ENCODE measurements around the gene SERPINB5.
"Not testable (repeated sequence)": the region's sequence is repeated elsewhere in the genome, so short reads cannot be mapped to it uniquely, and the experiment has no call there.

SERPINB5 gene

DNA sequence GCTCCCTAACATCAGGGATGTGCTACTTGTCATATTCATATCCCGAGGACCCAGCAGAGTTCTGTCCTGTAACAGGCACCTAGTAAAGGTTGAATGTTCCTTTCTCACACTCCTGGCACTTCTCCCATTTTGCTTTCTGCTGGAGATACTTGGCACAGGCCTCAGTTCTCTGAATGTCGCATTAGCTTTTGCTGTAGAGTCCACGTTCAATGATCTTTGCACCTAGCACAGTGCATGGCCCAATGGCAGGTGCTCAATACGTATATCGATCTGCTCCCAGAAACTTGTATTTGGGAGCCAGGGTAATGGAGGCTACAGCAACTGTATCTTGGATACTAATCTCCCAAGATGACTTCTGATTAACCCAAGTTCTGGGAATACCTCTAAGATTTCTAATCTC lies 29.7 kb upstream of the SERPINB5 start:
- Histone ChIP-seq H2AFZ (ENCODE audit: low read length) (no peak overlapping the region), H3K4me3 (ENCODE audit: low read length) (no peak overlapping the region), H3K79me2 (ENCODE audit: low read length) (no peaks in the 10 kb centered on the region), H3K9me2 (replicated peaks; ENCODE audit: insufficient read depth, low read length) (no peaks in the 10 kb centered on the region), H3K4me2 (ENCODE audit: low read depth, low read length) (no peak overlapping the region), H3K27me3 (replicated peaks; ENCODE audit: insufficient read depth, low read length) (no peaks in the 10 kb centered on the region), H3K9me3 (replicated peaks; ENCODE audit: insufficient read depth, low read length) (no peaks in the 10 kb centered on the region), H3K36me3 (replicated peaks; ENCODE audit: insufficient read depth, low read length) (no peaks in the 10 kb centered on the region), H3F3A (ENCODE audit: insufficient read depth, low read length) (no peaks in the 10 kb centered on the region), H3K27ac (ENCODE audit: low read length) (no peak overlapping the region), H3K4me1 (ENCODE audit: low read length) (no peaks in the 10 kb centered on the region), H3K9ac (ENCODE audit: low read length) (no peak overlapping the region), H4K20me1 (ENCODE audit: insufficient read depth, low read length) (no peaks in the 10 kb centered on the region)
- TF ChIP-seq EZH2 (optimal IDR thresholded peaks at IDR 0.05; ENCODE audit: low read depth, low read length) (no peak), EZH2phosphoT487 (IDR thresholded peaks at IDR 0.05; ENCODE audit: low read length) (no peak)
- TF ChIP-seq, protein P1, sequence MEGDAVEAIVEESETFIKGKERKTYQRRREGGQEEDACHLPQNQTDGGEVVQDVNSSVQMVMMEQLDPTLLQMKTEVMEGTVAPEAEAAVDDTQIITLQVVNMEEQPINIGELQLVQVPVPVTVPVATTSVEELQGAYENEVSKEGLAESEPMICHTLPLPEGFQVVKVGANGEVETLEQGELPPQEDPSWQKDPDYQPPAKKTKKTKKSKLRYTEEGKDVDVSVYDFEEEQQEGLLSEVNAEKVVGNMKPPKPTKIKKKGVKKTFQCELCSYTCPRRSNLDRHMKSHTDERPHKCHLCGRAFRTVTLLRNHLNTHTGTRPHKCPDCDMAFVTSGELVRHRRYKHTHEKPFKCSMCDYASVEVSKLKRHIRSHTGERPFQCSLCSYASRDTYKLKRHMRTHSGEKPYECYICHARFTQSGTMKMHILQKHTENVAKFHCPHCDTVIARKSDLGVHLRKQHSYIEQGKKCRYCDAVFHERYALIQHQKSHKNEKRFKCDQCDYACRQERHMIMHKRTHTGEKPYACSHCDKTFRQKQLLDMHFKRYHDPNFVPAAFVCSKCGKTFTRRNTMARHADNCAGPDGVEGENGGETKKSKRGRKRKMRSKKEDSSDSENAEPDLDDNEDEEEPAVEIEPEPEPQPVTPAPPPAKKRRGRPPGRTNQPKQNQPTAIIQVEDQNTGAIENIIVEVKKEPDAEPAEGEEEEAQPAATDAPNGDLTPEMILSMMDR (IDR thresholded peaks at IDR 0.05; ENCODE audit: low read length), result no peak
- no peak for DNase-seq

DNA sequence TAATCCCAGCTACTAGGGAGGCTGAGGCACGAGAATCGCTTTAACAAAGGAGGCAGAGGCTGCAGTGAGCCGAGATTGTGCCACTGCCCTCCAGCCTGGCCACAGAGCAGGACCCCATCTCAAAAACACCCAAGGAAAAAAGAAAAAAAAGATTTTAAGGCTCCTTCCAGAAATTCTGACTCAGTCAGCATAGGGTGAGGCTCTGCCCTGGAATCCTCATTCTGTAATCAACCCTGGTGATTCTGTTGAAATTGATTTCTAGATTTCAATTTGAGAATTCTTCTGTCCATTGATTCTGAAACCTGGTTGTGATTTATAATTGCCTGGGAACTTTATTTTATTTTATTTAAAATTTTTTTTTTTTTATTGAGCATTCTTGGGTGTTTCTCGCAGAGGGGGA lies 27.3 kb upstream of the SERPINB5 start:
- DNase-seq, result no peak
- Histone ChIP-seq H3K27ac (ENCODE audit: low read length) (no peak overlapping the region), H4K20me1 (ENCODE audit: insufficient read depth, low read length) (no peaks in the 10 kb centered on the region), H3K4me2 (ENCODE audit: low read depth, low read length) (no peak overlapping the region), H3F3A (ENCODE audit: insufficient read depth, low read length) (no peaks in the 10 kb centered on the region), H3K9me3 (replicated peaks; ENCODE audit: insufficient read depth, low read length) (no peaks in the 10 kb centered on the region), H2AFZ (ENCODE audit: low read length) (no peak overlapping the region), H3K36me3 (replicated peaks; ENCODE audit: insufficient read depth, low read length) (no peaks in the 10 kb centered on the region), H3K9ac (ENCODE audit: low read length) (no peak overlapping the region), H3K9me2 (replicated peaks; ENCODE audit: insufficient read depth, low read length) (no peaks in the 10 kb centered on the region), H3K79me2 (ENCODE audit: low read length) (no peaks in the 10 kb centered on the region), H3K27me3 (replicated peaks; ENCODE audit: insufficient read depth, low read length) (no peaks in the 10 kb centered on the region), H3K4me3 (ENCODE audit: low read length) (no peak overlapping the region), H3K4me1 (ENCODE audit: low read length) (no peaks in the 10 kb centered on the region)
- TF ChIP-seq, protein P1 (IDR thresholded peaks at IDR 0.05; ENCODE audit: low read length), result no peak
- TF ChIP-seq EZH2phosphoT487 (IDR thresholded peaks at IDR 0.05; ENCODE audit: low read length) (no peak), EZH2 (optimal IDR thresholded peaks at IDR 0.05; ENCODE audit: low read depth, low read length) (no peak)

DNA sequence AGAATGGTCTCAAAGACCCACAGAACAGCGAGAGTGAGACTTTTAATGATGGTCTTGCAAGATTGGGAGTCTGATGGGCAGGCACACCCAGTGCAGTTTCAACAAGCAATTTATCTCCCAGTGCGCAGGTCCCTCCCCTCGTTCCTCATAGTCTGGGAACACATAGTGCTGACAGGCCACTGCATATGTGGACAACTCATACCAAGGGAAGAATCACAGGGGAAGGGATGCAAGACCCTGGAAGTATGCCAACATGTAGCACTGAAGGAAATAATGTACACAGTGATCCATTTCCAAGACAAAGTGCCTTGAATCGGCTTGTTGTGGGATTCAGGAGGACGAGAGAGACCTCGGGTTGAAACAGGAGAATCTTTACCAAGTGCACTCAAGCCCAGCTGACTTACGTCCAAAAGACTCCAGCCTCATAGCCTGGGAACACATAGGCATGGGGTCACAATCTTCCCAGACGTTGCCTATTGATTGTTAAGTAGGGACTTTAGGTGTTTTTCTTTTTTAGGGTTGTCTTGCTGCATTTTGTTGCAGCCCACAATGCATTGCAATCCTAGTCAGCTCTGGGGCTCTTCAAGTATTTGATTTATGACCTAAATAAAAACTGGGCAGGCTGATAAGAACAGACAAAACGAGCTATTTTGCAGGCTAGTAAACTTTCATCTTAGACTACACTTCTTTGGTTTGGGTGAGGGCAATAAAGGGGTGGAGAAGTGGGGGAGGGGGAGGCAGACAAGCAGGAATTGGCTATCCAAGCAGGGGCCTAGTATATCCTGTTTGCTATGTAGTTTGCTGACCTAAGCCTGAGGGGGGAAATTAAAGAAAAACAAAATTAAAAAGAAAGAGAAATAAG lies 24.7 kb upstream of the SERPINB5 start:
- no peak overlapping the region for H3K4me3 ChIP-seq (ENCODE audit: low read length)
- no peaks in the 10 kb centered on the region for H3K27me3 ChIP-seq (replicated peaks; ENCODE audit: insufficient read depth, low read length)
- H3K27ac ChIP-seq (ENCODE audit: low read length), result no peak overlapping the region
- no peaks in the 10 kb centered on the region for H4K20me1 ChIP-seq (ENCODE audit: insufficient read depth, low read length)
- DNase-seq, result no peak
- H3K4me1 ChIP-seq (ENCODE audit: low read length), result no peaks in the 10 kb centered on the region
- no peak overlapping the region for H2AFZ ChIP-seq (ENCODE audit: low read length)
- H3K4me2 ChIP-seq (ENCODE audit: low read depth, low read length), result no peak overlapping the region
- H3K36me3 ChIP-seq (replicated peaks; ENCODE audit: insufficient read depth, low read length), result no peaks in the 10 kb centered on the region
- H3K9me2 ChIP-seq (replicated peaks; ENCODE audit: insufficient read depth, low read length), result no peaks in the 10 kb centered on the region
- H3K9ac ChIP-seq (ENCODE audit: low read length), result no peak overlapping the region
- no peak for TF ChIP-seq EZH2phosphoT487 (IDR thresholded peaks at IDR 0.05; ENCODE audit: low read length)
- TF ChIP-seq EZH2 (optimal IDR thresholded peaks at IDR 0.05; ENCODE audit: low read depth, low read length), result no peak
- TF ChIP-seq, protein P1 (IDR thresholded peaks at IDR 0.05; ENCODE audit: low read length), result no peak
- H3K9me3 ChIP-seq (replicated peaks; ENCODE audit: insufficient read depth, low read length), result no peaks in the 10 kb centered on the region
- H3K79me2 ChIP-seq (ENCODE audit: low read length), result no peaks in the 10 kb centered on the region
- no peaks in the 10 kb centered on the region for H3F3A ChIP-seq (ENCODE audit: insufficient read depth, low read length)

DNA sequence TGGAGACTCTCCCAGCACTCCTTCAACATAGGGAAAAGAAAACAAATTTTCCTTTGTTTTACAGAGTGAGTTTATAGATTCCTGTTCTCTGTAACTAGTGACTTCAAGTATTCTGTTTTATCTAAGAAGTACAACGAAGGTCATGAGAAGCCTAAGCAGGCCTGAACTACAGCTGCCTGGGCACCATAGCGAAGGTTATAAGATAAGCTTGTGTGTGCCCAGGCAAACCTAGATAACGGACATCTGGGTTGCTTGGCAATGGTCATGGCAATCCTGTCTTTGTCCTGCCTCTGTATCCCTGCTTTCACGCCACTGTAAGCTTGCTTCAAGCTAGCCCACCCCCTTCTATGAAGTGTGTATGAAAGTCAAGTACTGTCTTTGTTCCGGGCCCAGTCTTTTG lies 24.0 kb upstream of the SERPINB5 start:
- not testable (repeated sequence) for H3K4me2 ChIP-seq (ENCODE audit: low read depth, low read length); DNase-seq; H3K36me3 ChIP-seq (replicated peaks; ENCODE audit: insufficient read depth, low read length); H3K4me1 ChIP-seq (ENCODE audit: low read length); H2AFZ ChIP-seq (ENCODE audit: low read length); H3K4me3 ChIP-seq (ENCODE audit: low read length); H3K9ac ChIP-seq (ENCODE audit: low read length); H3K9me3 ChIP-seq (replicated peaks; ENCODE audit: insufficient read depth, low read length); H3K27ac ChIP-seq (ENCODE audit: low read length); H3K79me2 ChIP-seq (ENCODE audit: low read length); H4K20me1 ChIP-seq (ENCODE audit: insufficient read depth, low read length); H3K27me3 ChIP-seq (replicated peaks; ENCODE audit: insufficient read depth, low read length); H3K9me2 ChIP-seq (replicated peaks; ENCODE audit: insufficient read depth, low read length); H3F3A ChIP-seq (ENCODE audit: insufficient read depth, low read length)

Data from MM.1S (cell line).